Fibroblast of the conjunctiva (primary cell): ENCODE results near the gene MED13L.
"Not testable (repeated sequence)": the region's sequence is repeated elsewhere in the genome, so short reads cannot be mapped to it uniquely, and the experiment has no call there.

Source experiments
- DNase-seq: peaks from one replicate; pipeline ENCODE4 v3.0.0-alpha.2; 2010; ENCODE audit warnings: low read depth

MED13L gene

GRCh38 chr12:116010467-116010866 lies 267.0 kb downstream of the MED13L start:
- DNase-seq = no peak

- no peak for DNase-seq
Observed at GRCh38 chr12:116009805-116010204, 267.7 kb downstream of the MED13L start.

GRCh38 chr12:116006141-116006540 lies 271.4 kb downstream of the MED13L start:
- DNase-seq = no peak

- peak; percentile 24 for DNase-seq
Observed at GRCh38 chr12:116002890-116003536, 274.5 kb downstream of the MED13L start.

- no peak for DNase-seq
Observed at GRCh38 chr12:116000252-116000651, 277.2 kb downstream of the MED13L start.

GRCh38 chr12:115999582-115999981 lies 277.9 kb downstream of the MED13L start:
- no peak for DNase-seq

- DNase-seq = no peak
Observed at GRCh38 chr12:115998794-115999478, 278.6 kb downstream of the MED13L start.

- peak; percentile 52 for DNase-seq
Observed at GRCh38 chr12:115998119-115998633, 279.3 kb downstream of the MED13L start.

- DNase-seq = no peak
Observed at GRCh38 chr12:115993737-115994136, 283.8 kb downstream of the MED13L start.

GRCh38 chr12:115990241-115990640 lies 287.3 kb downstream of the MED13L start:
- no peak for DNase-seq

GRCh38 chr12:115988625-115989563 lies 288.6 kb downstream of the MED13L start:
- no peak for DNase-seq

- no peak for DNase-seq
Observed at GRCh38 chr12:115988212-115988611, 289.3 kb downstream of the MED13L start.

- no peak for DNase-seq
Observed at GRCh38 chr12:115984616-115985015, 292.9 kb downstream of the MED13L start.

- no peak for DNase-seq
Observed at GRCh38 chr12:115983226-115983798, 294.2 kb downstream of the MED13L start.

GRCh38 chr12:115980339-115980738 lies 297.2 kb downstream of the MED13L start:
- DNase-seq = no peak

GRCh38 chr12:115979851-115980250 lies 297.6 kb downstream of the MED13L start:
- no peak for DNase-seq

- DNase-seq = no peak
Observed at GRCh38 chr12:115979351-115979750, 298.1 kb downstream of the MED13L start.

- not testable (repeated sequence) for DNase-seq
Observed at GRCh38 chr12:115976829-115977228, 300.7 kb downstream of the MED13L start.

GRCh38 chr12:115975411-115975810 lies 302.1 kb downstream of the MED13L start:
- no peak for DNase-seq

- DNase-seq = no peak
Observed at GRCh38 chr12:115973968-115974724, 303.3 kb downstream of the MED13L start.

- DNase-seq = no peak
Observed at GRCh38 chr12:115973066-115973465, 304.4 kb downstream of the MED13L start.
